ENCODE data around the gene UBE2J2. TPM values are rescaled to one million over a fixed set of nuclear protein-coding genes. Genes with fewer than 3 reads are reported as not detected.

The UBE2J2 gene
- total RNA-seq, 1 donor from 2014 or later: 56.7 TPM

- intact Hi-C loops (cut with DNase I): no loop called here
- H3K36me3 ChIP-seq: no peaks in the 10 kb centered on the region
- H3K27ac ChIP-seq: no peak overlapping the region
- DNase-seq (ENCODE audit: extremely low spot score in 2 of 2): no peak
- TF ChIP-seq POLR2AphosphoS5 (IDR thresholded peaks at IDR 0.05; ENCODE audit: insufficient read depth in 1 of 2, low read depth in 1 of 2) (no peak), POLR2A (IDR thresholded peaks at IDR 0.05) (no peak), CTCF (IDR thresholded peaks at IDR 0.05) (no peak)
- H3K27me3 ChIP-seq: peaks cover 2% of the 10 kb centered on the region
- no peak overlapping the region for H3K4me3 ChIP-seq
- peaks cover 16% of the 10 kb centered on the region for H3K4me1 ChIP-seq
- no peaks in the 10 kb centered on the region for H3K9me3 ChIP-seq
Measured at GRCh38 chr1:1244192-1244811, 29.4 kb downstream of the UBE2J2 start.

- no peak for DNase-seq (ENCODE audit: extremely low spot score in 2 of 2)
- TF ChIP-seq POLR2A (IDR thresholded peaks at IDR 0.05) (no peak), CTCF (IDR thresholded peaks at IDR 0.05) (no peak), POLR2AphosphoS5 (IDR thresholded peaks at IDR 0.05; ENCODE audit: insufficient read depth in 1 of 2, low read depth in 1 of 2) (no peak)
- H3K36me3 ChIP-seq: no peaks in the 10 kb centered on the region
- H3K27ac ChIP-seq: no peak overlapping the region
- peaks cover 20% of the 10 kb centered on the region for H3K4me1 ChIP-seq
- peaks cover 4% of the 10 kb centered on the region for H3K27me3 ChIP-seq
- no peaks in the 10 kb centered on the region for H3K9me3 ChIP-seq
- intact Hi-C loops (cut with DNase I): no loop called here
- no peak overlapping the region for H3K4me3 ChIP-seq
Measured at GRCh38 chr1:1243807-1244191, 29.9 kb downstream of the UBE2J2 start.

GRCh38 chr1:1243266-1243660 lies 30.4 kb downstream of the UBE2J2 start:
- TF ChIP-seq CTCF (IDR thresholded peaks at IDR 0.05): no peak
- no peak for TF ChIP-seq POLR2A (IDR thresholded peaks at IDR 0.05)
- TF ChIP-seq POLR2AphosphoS5 (IDR thresholded peaks at IDR 0.05; ENCODE audit: insufficient read depth in 1 of 2, low read depth in 1 of 2): no peak
- Histone ChIP-seq H3K9me3 (no peaks in the 10 kb centered on the region), H3K27ac (no peak overlapping the region), H3K27me3 (peaks cover 4% of the 10 kb centered on the region), H3K4me1 (peaks cover 24% of the 10 kb centered on the region), H3K4me3 (no peak overlapping the region), H3K36me3 (no peaks in the 10 kb centered on the region)
- intact Hi-C loops (cut with DNase I): no loop called here
- DNase-seq (ENCODE audit: extremely low spot score in 2 of 2): no peak

- Histone ChIP-seq H3K4me1 (peaks cover 30% of the 10 kb centered on the region), H3K27me3 (peaks cover 7% of the 10 kb centered on the region), H3K4me3 (no peak overlapping the region), H3K9me3 (no peaks in the 10 kb centered on the region), H3K36me3 (no peaks in the 10 kb centered on the region), H3K27ac (no peak overlapping the region)
- DNase-seq (ENCODE audit: extremely low spot score in 2 of 2): no peak
- TF ChIP-seq POLR2A (IDR thresholded peaks at IDR 0.05): no peak
- TF ChIP-seq CTCF (IDR thresholded peaks at IDR 0.05): no peak
- TF ChIP-seq POLR2AphosphoS5 (IDR thresholded peaks at IDR 0.05; ENCODE audit: insufficient read depth in 1 of 2, low read depth in 1 of 2): no peak
- intact Hi-C loops (cut with DNase I): no loop called here
Measured at GRCh38 chr1:1242461-1243265, 31.0 kb downstream of the UBE2J2 start.
